D721Med (cell line): ENCODE data around the gene PFDN1.
"Not testable (repeated sequence)": the region's sequence is repeated elsewhere in the genome, so short reads cannot be mapped to it uniquely, and the experiment has no call there.

ENCODE experiments used
- DNase-seq: peaks from one replicate; pipeline ENCODE4 v3.0.0; 2011; ENCODE audit warnings: low spot score; ENCODE audit not compliant: insufficient read length
- FAIRE-seq: peaks from 2 replicates; lab custom pipeline; 2011; peaks lifted over from hg19 to GRCh38; lab: Jason Lieb, UNC
- CTCF ChIP-seq: IDR thresholded peaks from 2 replicates; pipeline ENCODE4 v1.5.1; 2012; ENCODE audit warnings: mild to moderate bottlenecking, control low read depth; ENCODE audit not compliant: insufficient read depth; ENCODE audit errors: missing control alignments

PFDN1 gene

GRCh38 chr5:140208065-140208464 is 94.8 kb downstream of the PFDN1 start:
- DNase-seq (no peak), FAIRE-seq (no peak)

GRCh38 chr5:140207250-140207964 is 95.5 kb downstream of the PFDN1 start:
- FAIRE-seq, result no peak

More at GRCh38 chr5:140208065-140208464, 94.8 kb downstream of the PFDN1 start:
- TF ChIP-seq CTCF, result no peak

GRCh38 chr5:140205952-140206351 is 96.9 kb downstream of the PFDN1 start:
- FAIRE-seq (no peak), DNase-seq (no peak)

More at GRCh38 chr5:140207250-140207964, 95.5 kb downstream of the PFDN1 start:
- DNase-seq, result no peak
- no peak for TF ChIP-seq CTCF

GRCh38 chr5:140205216-140205615 is 97.7 kb downstream of the PFDN1 start:
- no peak for DNase-seq
- TF ChIP-seq CTCF, result no peak
- FAIRE-seq, result no peak

More at GRCh38 chr5:140205952-140206351, 96.9 kb downstream of the PFDN1 start:
- no peak for TF ChIP-seq CTCF

- no peak for FAIRE-seq
- TF ChIP-seq CTCF, result no peak
- DNase-seq, result no peak
Measured at GRCh38 chr5:140202610-140203009, 100.3 kb downstream of the PFDN1 start.

GRCh38 chr5:140202078-140202477 is 100.8 kb downstream of the PFDN1 start:
- TF ChIP-seq CTCF, result no peak

GRCh38 chr5:140198915-140199314 is 104.0 kb downstream of the PFDN1 start:
- not testable (repeated sequence) for DNase-seq, FAIRE-seq

More at GRCh38 chr5:140202078-140202477, 100.8 kb downstream of the PFDN1 start:
- DNase-seq (no peak), FAIRE-seq (no peak)
